Kidney (tissue), 14 donors: ENCODE results near the gene MIX23. TPM values are rescaled to one million over a fixed set of nuclear protein-coding genes. Genes with fewer than 3 reads are reported as not detected.

ENCODE experiments used
- DNase-seq, 5 donors: peaks; one replicate each; pipeline ENCODE4 v3.0.0-alpha.2; 2013 to 2020
- FAIRE-seq: peaks from 2 replicates; lab custom pipeline; 2012; peaks lifted over from hg19 to GRCh38; lab: Jason Lieb, UNC
- H3K27ac ChIP-seq, 2 donors: one replicate each; pipeline ENCODE4 v1.7.0; 2013; ENCODE audit warnings: low read depth in 2 of 2, low read length in 2 of 2, inconsistent platforms in 1 of 2
- H3K27me3 ChIP-seq: one replicate; pipeline ENCODE4 v1.7.1; 2013; ENCODE audit warnings: low read length, inconsistent platforms; ENCODE audit not compliant: control insufficient read depth, insufficient read depth
- H3K36me3 ChIP-seq, 3 donors: one replicate each; pipeline versions ENCODE4 v1.7.0 to v1.7.1; 2013; ENCODE audit warnings: low read length in 3 of 3, control low read depth in 1 of 3, inconsistent platforms in 1 of 3; ENCODE audit not compliant: insufficient read depth in 3 of 3, control insufficient read depth in 2 of 3
- H3K4me1 ChIP-seq, 3 donors: one replicate each; pipeline versions ENCODE4 v1.7.0 to v1.7.1; 2013; ENCODE audit warnings: low read length in 3 of 3, inconsistent platforms in 1 of 3, low read depth in 1 of 3; ENCODE audit not compliant: control insufficient read depth in 2 of 3, insufficient read depth in 2 of 3
- H3K4me3 ChIP-seq, 3 donors: one replicate each; pipeline versions ENCODE4 v1.7.0 to v1.8.1; 2013; ENCODE audit warnings: low read length in 3 of 3, control low read depth in 1 of 3, inconsistent platforms in 1 of 3
- H3K9ac ChIP-seq, 3 donors: one replicate each; pipeline versions ENCODE4 v1.7.0 to v1.7.1; 2013; ENCODE audit warnings: low read length in 3 of 3, control low read depth in 1 of 3, inconsistent platforms in 1 of 3
- H3K9me3 ChIP-seq, 3 donors: one replicate each; pipeline versions ENCODE4 v1.7.0 to v1.7.1; 2013; ENCODE audit warnings: low read length in 3 of 3, control low read depth in 1 of 3, inconsistent platforms in 1 of 3; ENCODE audit not compliant: control insufficient read depth in 2 of 3, insufficient read depth in 1 of 3
- CTCF ChIP-seq: IDR thresholded peaks from 3 replicates; pipeline ENCODE4 v1.5.1; 2012; ENCODE audit warnings: mild to moderate bottlenecking, moderate library complexity, borderline replicate concordance; ENCODE audit not compliant: insufficient read depth; ENCODE audit errors: extremely low read depth
- intact Hi-C: fragments of 100-400 bp; cut with DNase I; formaldehyde crosslinking; loops from one replicate; pipeline ENCODE4 v1.11.1; 2022
- polyA plus RNA-seq: library from polyadenylated mRNA; stranded (reverse); fragments of 350-450 nt; fragmentation: Illumina TruSeq; extraction: RNeasy Lipid Tissue Mini Kit (QIAGEN cat#74804); gene quantifications from one replicate; pipeline ENCODE4 v1.2.3, GENCODE V29; 2014; ENCODE audit warnings: low read depth, low replicate concordance; ENCODE audit not compliant: insufficient read depth
- total RNA-seq: library from RNA; stranded (reverse); fragmentation: NEBNext Ultra II Directional; extraction: Animal tissue kit (Norgen Biotek cat#: 25700); gene quantifications from one replicate; pipeline ENCODE4 v1.2.1, GENCODE V29; 2021
- donor health status: control.
- donor health status: control.
- donor health status: control.
- donor health status: control.
- donor health status: control.
- donor health status: DM: yes; HTN: yes; CAD: no.
- donor health status: Normal renal cell carcinoma (clear cell type).

MIX23 gene
- total and polyA plus RNA-seq, 2 donors from 2014 or later: 27.9 to 84.0 TPM

DNA sequence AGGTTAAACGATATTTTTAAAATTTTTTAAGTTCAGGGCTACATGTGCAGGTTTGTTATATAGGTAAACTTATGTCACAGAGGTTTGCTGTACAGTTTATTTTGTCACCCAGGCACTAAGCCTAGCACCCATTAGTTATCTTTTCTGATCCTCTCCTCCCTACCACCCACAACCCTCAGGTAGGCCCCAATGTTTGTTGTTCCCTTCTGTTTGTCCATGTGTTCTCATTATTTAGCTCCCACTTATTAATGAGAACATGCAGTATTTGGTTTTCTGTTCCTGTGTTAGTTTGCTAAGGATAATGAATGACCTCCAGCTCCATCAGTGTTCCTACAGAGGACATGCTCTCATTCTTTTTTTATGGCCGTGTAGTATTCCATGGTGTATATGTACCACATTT is 15.9 kb upstream of the MIX23 start:
- Histone ChIP-seq H3K36me3 (peaks cover 0 to 17% (median 8%) of the 10 kb centered on the region in 3 donors), H3K9ac (no peak overlapping the region), H3K27ac (no peak overlapping the region), H3K9me3 (no peaks in the 10 kb centered on the region), H3K27me3 (no peaks in the 10 kb centered on the region), H3K4me3 (no peak overlapping the region), H3K4me1 (no peaks in the 10 kb centered on the region)
- FAIRE-seq: no peak
- DNase-seq: no peak
- no peak for TF ChIP-seq CTCF
- intact Hi-C loops: loop anchor here (10.0 kb wide), 1 partner anchor 286 kb away; the partner anchor contains the start of gene PARP14

GRCh38 chr3:122397201-122397600 is 14.2 kb upstream of the MIX23 start:
- no peaks in the 10 kb centered on the region for H3K27me3 ChIP-seq
- H3K4me1 ChIP-seq: no peaks in the 10 kb centered on the region
- no peaks in the 10 kb centered on the region for H3K9me3 ChIP-seq
- intact Hi-C loops: loop anchor here (10.0 kb wide), 1 partner anchor 288 kb away; the partner anchor contains the start of gene PARP14
- H3K4me3 ChIP-seq: no peak overlapping the region
- no peak for TF ChIP-seq CTCF
- FAIRE-seq (no peak), DNase-seq (no peak)
- H3K36me3 ChIP-seq: peaks cover 0 to 4% (median 2%) of the 10 kb centered on the region in 3 donors
- no peak overlapping the region for H3K9ac ChIP-seq
- no peak overlapping the region for H3K27ac ChIP-seq

DNA sequence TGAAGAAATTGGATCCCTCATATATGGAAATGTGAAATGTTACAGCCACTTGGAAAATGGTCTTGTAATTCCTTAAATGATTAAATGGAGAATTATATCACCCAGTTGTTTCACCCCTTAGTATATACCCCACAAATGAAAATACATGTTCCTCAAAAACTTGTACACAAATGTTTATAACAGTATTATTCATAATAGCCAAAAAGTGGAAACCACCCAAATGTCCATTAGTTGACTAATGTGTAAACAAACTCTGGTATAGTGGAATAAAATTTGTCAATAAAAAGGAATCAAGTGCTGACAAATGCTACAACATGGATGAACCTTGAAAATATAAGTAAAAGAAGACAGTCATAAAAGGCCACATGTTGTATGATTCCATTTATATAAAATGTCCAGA is 13.5 kb upstream of the MIX23 start:
- TF ChIP-seq CTCF: no peak
- FAIRE-seq: no peak
- no peak overlapping the region for H3K27ac ChIP-seq
- H3K4me3 ChIP-seq: no peak overlapping the region
- no peaks in the 10 kb centered on the region for H3K27me3 ChIP-seq
- H3K9me3 ChIP-seq: no peaks in the 10 kb centered on the region
- H3K4me1 ChIP-seq: no peaks in the 10 kb centered on the region
- intact Hi-C loops: loop anchor here (10.0 kb wide), 1 partner anchor 288 kb away; the partner anchor contains the start of gene PARP14
- DNase-seq: no peak
- H3K36me3 ChIP-seq: peaks cover 0 to 4% (median 2%) of the 10 kb centered on the region in 3 donors
- H3K9ac ChIP-seq: no peak overlapping the region

DNA sequence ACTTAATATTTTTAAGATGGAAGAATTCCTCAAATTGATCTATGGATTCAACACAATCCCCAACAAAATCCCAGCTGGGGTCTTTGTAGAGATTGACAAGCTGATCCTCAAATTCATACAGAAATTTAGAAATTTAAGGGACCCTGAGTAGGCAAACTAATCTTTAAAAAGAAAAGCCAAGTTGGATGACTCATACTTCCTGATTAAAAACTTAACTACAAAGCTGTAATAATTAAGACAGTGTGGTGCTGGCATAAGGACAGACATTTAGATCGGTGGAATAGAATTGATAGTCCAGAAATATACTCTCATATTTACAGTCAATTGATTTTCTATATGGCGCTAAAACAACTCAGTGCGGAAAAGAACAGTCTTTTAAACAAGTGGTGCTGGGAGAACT is 12.6 kb upstream of the MIX23 start:
- H3K4me1 ChIP-seq: no peaks in the 10 kb centered on the region
- H3K36me3 ChIP-seq: peaks cover 0 to 4% (median 2%) of the 10 kb centered on the region in 3 donors
- no peaks in the 10 kb centered on the region for H3K27me3 ChIP-seq
- H3K9me3 ChIP-seq: no peaks in the 10 kb centered on the region
- DNase-seq (no peak), FAIRE-seq (no peak)
- no peak overlapping the region for H3K9ac ChIP-seq
- TF ChIP-seq CTCF: no peak
- H3K4me3 ChIP-seq: no peak overlapping the region
- intact Hi-C loops: loop anchor here (10.0 kb wide), 1 partner anchor 289 kb away; the partner anchor contains the start of gene PARP14
- H3K27ac ChIP-seq: no peak overlapping the region
